ENCODE results near the gene SBNO2.
"Not testable (repeated sequence)": the region's sequence is repeated elsewhere in the genome, so short reads cannot be mapped to it uniquely, and the experiment has no call there.

Gene SBNO2

DNA sequence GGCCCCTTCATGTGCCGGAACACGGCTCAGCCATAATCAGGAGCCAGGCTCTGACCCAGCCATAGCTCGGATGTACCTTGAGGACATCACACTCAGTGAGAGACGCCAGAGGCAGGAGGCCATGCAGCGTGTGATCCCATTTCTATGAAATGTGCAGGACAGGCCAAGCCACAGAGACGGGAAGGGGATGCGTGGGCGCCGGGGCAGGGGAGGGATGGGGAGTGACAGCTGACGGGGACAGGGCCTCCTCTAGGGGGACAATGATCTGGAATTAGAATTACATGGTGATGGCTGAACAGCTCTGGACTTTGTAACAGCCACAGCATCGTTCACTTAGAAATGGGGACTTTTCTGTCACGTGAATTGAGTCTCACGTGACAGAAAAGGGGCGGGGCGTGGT is 34.9 kb downstream of the SBNO2 start:
- no peak for FAIRE-seq
- DNase-seq (ENCODE audit: low spot score), result no peak

- no peak for DNase-seq (ENCODE audit: low spot score)
- no peak for FAIRE-seq
These were observed 35.9 kb downstream of the SBNO2 start for GRCh38 chr19:1138121-1138520.

DNA sequence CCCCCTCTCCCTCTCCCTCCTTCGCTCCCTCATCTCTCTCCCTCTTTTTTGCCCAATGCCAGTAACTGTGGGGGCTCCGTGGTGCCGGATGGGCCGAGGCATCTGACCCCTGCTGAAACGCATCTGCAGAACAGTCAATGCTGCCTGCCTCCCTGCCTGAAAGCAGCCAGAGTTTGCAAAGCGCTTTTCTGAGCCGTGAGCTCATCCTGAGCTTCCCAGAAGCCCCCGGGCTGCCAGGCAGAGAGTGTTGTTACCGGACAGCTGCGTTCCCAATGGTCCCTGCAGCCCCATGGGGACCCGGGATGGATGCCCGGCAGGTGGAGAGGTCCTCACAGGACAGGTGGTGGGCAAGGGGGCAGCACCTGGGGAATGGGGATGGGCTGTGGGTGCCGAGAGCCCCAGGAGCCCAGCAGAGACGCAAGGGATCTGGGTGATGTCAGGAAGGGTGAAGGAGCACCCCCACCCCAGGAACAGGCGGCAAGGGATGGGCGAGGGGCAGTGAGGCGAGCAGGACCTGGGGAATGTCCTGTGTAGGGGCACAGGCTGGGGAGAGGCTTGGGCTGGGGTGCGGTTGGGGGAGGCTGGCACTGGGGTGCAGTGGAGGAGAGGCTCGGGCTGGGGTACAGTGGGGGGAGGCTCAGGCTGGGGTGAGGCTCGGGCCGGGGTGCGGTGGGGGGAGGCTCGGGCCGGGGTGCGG is 37.3 kb downstream of the SBNO2 start:
- DNase-seq (ENCODE audit: low spot score) (no peak), FAIRE-seq (no peak)

- DNase-seq (ENCODE audit: low spot score), result no peak
- no peak for FAIRE-seq
These were observed 37.9 kb downstream of the SBNO2 start for GRCh38 chr19:1136201-1136600.

GRCh38 chr19:1135454-1135853 is 38.6 kb downstream of the SBNO2 start:
- DNase-seq (ENCODE audit: low spot score) (no peak), FAIRE-seq (no peak)

DNA sequence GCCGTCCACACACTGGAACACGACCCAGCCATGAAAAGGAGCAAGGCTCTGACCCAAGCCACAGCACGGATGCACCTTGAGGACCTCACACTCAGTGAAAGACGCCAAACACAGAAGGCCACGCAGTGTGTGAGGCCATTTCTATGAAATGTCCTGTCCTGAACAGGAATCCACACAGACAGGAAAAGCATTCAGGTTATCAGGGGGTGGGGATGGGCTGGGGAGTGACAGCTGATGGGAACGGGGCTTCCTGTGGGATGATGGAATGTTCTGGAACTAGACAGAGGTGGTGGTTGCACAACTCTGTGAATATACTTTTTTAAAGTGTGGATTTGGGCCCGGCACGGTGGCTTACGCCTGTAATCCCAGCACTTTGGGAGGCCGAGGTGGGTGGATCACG is 39.6 kb downstream of the SBNO2 start:
- no peak for FAIRE-seq
- no peak for DNase-seq (ENCODE audit: low spot score)

DNA sequence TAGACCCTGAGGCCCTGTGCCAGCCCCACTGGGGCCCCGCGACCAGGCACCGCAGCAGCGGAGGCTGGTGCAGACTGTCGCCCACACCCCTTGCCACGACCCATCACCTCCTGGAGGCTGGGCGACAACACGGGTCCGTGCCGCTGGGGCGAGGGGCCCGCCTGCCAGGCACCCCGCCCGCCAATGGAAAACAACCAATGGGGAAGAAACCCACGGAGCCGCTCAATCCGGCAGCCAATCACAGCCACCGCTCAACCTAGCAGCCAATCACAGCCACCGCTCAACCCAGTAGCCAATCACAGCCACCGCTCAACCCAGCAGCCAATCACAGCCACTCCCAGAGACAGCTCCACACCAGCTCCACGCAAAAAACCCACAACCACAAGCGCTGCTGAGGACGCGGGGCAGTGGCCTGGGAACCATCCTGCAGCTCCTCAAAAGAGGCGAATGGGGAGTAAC is 40.6 kb downstream of the SBNO2 start:
- FAIRE-seq (no peak), DNase-seq (ENCODE audit: low spot score) (no peak)

GRCh38 chr19:1132552-1133383 is 41.3 kb downstream of the SBNO2 start:
- FAIRE-seq (no peak), DNase-seq (ENCODE audit: low spot score) (no peak)

DNA sequence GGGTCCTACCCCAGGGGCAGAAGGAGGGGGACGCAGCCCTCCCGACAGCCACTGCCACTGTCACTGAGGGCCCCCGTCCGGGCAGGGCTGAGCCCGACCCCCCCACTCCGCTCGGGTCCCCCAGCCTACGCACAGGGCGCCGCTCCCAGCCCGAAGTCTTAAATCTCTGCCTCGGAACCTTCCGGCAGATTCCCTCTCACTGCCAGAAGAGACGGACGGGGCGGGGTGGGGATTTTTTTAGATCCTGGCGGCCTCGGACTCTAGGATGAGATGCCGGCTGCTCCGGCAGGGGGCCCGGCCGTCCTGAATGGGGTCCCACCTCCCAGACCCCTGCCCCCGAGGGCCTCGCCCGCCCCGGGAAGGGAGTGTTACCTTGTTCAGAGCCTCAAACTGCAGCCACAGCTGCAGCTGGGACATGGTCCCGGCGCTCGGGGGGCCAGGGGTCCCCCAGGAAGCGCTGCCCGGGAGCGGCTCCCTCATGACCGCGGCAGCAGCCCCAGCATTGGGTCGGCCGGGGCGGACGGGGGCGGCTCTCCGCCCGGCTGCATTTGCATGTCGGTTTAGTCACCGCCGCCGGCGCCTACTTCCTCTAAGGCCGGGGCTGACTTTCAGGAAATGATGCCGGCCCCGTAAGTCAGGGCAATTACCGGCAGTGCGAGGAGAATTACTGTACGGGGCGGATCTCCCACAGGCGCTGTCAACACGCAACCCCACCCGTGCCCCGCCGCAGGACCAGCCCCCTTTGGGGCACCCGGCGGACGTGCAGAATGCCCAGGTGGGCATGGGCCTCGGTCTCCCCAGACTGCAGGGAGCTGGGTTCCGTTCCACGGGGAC is 42.1 kb downstream of the SBNO2 start:
- DNase-seq (ENCODE audit: low spot score), result peak; percentile 62
- no peak for FAIRE-seq

DNA sequence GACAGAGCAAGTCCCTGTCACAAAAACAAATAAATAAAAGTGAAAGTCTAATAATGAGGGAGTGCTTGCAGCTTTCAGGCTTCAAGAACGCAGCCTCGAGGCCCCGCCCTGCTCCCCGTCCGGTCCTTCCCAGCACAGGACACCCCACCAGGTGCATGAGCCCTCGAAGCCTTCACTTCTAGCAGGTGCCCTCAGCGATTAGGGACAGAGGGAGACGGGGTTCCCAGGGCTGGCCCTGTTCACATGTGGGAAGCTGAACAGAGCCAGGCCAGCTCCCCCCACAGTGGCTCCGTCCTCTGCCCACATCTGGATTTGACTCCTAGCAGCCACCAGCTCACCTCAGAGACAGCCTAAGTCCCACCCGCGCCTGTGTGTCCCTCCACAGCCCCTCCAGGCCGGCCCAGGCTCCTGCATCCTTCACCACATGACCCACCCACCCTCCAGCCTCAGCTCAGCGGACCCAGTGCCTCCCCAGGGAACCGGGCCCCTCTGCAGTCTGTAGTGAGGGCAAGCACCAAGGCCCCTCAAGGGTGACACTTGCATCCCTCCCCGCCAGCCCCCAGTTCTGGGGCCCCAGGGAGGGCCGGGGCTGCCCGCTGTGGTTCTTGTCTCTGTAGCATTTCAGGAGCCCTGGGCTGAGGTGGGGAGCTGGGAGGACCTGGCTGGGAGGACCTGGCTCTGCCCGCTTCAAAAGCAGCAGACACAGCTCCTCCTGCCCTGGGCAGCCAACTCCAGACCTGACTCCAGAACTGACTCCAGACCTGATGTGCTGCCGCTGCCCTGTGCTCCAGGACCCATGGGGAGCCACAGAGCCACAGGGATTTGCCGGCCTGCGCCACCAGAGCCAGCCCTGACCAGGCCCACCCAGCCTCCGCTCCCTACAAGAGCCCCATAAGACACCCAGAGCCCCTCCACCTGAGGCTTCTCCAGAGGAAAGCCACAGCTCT is 43.0 kb downstream of the SBNO2 start:
- FAIRE-seq (no peak), DNase-seq (ENCODE audit: low spot score) (no peak)

- no peak for FAIRE-seq
- no peak for DNase-seq (ENCODE audit: low spot score)
These were observed 44.5 kb downstream of the SBNO2 start for GRCh38 chr19:1129535-1129934.

DNA sequence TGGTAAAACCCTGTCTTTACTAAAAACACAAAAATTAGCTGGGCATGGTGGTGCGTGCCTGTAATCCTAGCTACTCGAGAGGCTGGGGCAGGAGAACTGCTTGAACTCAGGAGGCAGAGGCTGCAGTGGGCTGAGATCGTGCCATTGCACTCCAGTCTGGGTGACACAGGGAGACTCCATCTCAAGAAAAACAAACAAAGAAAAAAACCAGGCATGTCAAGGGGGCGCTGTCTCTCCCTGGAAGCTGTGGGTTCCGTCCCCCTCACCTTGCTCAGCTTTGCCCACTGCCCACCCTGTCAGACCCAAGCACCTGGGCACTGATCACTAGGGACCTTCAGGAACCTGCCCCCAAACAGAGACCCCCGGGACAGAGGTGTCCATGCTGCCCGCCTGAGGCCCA is 45.0 kb downstream of the SBNO2 start:
- not testable (repeated sequence) for DNase-seq (ENCODE audit: low spot score); FAIRE-seq

- no peak for FAIRE-seq
These were observed 46.0 kb downstream of the SBNO2 start for GRCh38 chr19:1128106-1128505.

DNA sequence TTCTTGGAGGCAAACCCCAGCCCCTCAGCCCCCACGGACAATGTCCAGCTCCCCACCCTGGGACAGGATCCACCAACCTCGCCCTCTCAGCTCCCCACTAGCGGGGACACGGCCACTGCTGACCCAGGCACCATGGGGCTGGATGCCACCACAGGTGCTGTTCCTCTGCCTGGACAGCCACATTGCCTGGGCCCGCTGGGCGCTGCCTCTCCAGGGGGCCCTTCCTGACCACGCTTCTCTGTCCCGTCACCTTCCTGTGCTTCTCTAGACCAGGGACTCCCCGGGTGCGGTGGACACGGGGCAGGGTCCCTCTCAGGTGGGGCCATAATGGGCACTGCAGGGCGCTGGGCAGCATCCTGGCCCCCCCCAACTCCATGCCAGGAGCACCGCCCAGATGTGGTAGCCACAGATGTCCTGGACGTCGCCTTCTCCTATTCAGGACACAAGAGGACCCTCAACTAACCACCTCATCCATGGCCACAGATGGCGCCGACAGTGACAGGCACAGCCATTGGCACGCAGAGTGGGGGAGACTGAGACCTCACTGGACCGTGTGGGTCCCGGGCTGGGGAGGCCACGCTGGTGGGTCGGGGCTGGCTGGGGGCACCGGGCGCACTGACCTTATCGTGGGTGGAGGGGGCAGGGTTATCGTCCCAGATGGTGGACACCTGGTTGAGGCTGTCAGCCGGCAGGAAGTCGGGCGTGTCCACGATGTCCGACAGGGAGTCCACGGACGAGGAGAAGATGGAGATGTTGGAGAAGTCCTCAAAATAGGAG is 46.9 kb downstream of the SBNO2 start:
- FAIRE-seq, result no peak
- DNase-seq (ENCODE audit: low spot score), result no peak

More at GRCh38 chr19:1128106-1128505, 46.0 kb downstream of the SBNO2 start:
- no peak for DNase-seq (ENCODE audit: low spot score)

GRCh38 chr19:1125601-1126467 is 48.2 kb downstream of the SBNO2 start:
- no peak for FAIRE-seq
- DNase-seq (ENCODE audit: low spot score), result peak; percentile 33

DNA sequence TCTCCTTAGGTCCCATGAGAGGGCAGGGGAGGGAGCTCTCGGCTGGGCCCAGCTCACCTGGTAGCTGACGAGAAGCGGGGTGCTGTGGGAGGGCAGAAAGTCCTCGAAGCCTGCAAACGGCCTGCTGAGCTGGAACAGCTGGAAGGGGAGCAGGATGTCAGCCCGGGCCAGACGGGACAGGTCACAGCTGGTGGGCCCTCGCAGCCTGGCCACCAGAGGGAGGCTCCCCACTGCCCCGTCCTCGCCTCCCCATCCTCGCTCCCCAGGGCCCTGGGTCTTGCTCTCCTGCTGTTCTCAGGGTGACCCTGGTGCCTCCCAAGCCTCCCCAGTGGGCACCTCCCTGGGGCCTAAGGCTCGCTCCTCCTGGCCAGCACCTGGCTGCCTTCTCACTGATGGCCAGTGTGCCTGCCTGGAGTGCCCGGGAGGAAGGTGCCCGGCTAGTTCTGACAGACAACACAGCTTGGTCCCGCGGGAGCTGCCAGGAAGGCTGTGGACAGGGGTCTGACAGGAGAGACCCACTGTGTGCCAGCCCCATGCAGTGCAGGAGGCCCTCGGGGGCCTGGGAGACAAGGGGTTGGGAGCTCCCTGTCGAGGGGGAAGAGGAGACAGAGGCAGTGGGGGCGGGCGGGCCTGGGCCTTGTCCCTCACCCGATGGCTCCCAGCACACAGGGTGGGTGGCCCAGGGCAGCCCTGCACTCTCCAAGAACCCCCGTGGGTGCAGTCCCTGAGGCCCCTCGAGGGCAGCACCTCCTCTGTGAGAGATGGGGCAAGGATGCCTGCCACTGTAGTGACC is 50.0 kb downstream of the SBNO2 start:
- FAIRE-seq, result no peak
- DNase-seq (ENCODE audit: low spot score), result no peak

DNA sequence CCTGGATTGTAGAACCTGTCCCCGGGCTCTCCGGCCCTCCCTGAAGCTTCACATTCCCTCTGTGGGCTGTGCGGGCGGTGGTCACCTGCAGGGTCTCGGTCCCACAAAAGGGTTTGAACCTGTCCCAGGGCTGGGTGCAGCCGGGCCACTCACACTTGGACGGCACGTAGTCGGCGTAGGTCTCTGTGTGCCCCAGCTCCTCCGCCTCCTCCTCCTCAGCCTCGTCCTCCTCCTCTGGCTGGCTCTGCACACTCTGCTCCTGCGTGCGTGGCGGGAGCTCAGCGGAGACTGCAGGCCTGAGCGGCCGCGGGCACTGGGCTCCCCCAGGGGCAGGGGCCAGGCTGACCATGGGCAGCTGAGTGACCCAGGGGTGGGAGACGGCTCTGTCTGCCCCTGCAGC is 50.7 kb downstream of the SBNO2 start:
- DNase-seq (ENCODE audit: low spot score) (no peak), FAIRE-seq (no peak)

- DNase-seq (ENCODE audit: low spot score), result peak; percentile 79
These were observed 51.1 kb downstream of the SBNO2 start for GRCh38 chr19:1122972-1123363.

More at GRCh38 chr19:1122972-1123363, 51.1 kb downstream of the SBNO2 start:
- no peak for FAIRE-seq

Measured in urothelium cell line (cell line).